ENCODE results near the gene PRIM1. TPM values are rescaled to one million over a fixed set of nuclear protein-coding genes. Genes with fewer than 3 reads are reported as not detected.

PRIM1 gene
- total and polyA plus RNA-seq, 2 of the 4 experiments (the other 2 are of a cell fraction), result 8.6 to 12.0 TPM

- Histone ChIP-seq H4K5ac (ENCODE audit: low read depth, low read length) (no peak overlapping the region), H3K14ac (replicated peaks; ENCODE audit: low read depth, low read length) (no peak overlapping the region), H2BK5ac (ENCODE audit: low read depth, low read length, poor library complexity, severe bottlenecking) (no peak overlapping the region), H3K56ac (ENCODE audit: extremely low read depth, insufficient read depth, low read length) (no peak overlapping the region), H3K27me3 (ENCODE audit: control insufficient read depth, insufficient read depth, low read length) (no peaks in the 10 kb centered on the region), H4K91ac (ENCODE audit: insufficient read depth, low read depth, low read length) (no peak overlapping the region), H2BK15ac (ENCODE audit: low read depth, low read length) (no peak overlapping the region), H4K8ac (ENCODE audit: low read depth in 2 of 2, low read length in 2 of 2) (no peak overlapping the region), H3K4me2 (ENCODE audit: low read depth, low read length) (no peak overlapping the region), H3K9me3 (ENCODE audit: control insufficient read depth, insufficient read depth, low read length) (no peaks in the 10 kb centered on the region), H3K4me1 (ENCODE audit: control insufficient read depth, insufficient read depth, low read length) (no peaks in the 10 kb centered on the region), H3K23ac (ENCODE audit: low read depth, low read length) (no peak overlapping the region), H3K4ac (ENCODE audit: low read depth, low read length) (no peak overlapping the region), H3K9me1 (ENCODE audit: insufficient read depth, low read length) (0 out of 2 replicates have a peak, but pooled peaks cover 2% of the 10 kb centered on the region), H3K27ac (ENCODE audit: insufficient read depth, low read length) (no peak overlapping the region), H2BK120ac (ENCODE audit: low read depth, low read length) (no peak overlapping the region), H2AFZ (replicated peaks; ENCODE audit: low read length, poor library complexity) (no peak overlapping the region), H2BK20ac (ENCODE audit: low read depth, low read length) (no peak overlapping the region), H4K20me1 (ENCODE audit: insufficient read depth, low read length) (no peaks in the 10 kb centered on the region), H2AK5ac (ENCODE audit: low read depth, low read length) (no peak overlapping the region), H3K36me3 (ENCODE audit: control insufficient read depth, insufficient read depth, low read length) (peaks cover 2% of the 10 kb centered on the region; the same call in 1 of the 2 replicates), H2AK9ac (replicated peaks; ENCODE audit: low read depth, low read length, poor library complexity) (no peak overlapping the region), H3K18ac (ENCODE audit: low read depth, low read length) (no peak overlapping the region), H3K4me3 (ENCODE audit: insufficient read depth, low read depth, low read length) (no peak overlapping the region), H3K79me1 (ENCODE audit: low read depth in 1 of 2, low read length in 2 of 2) (peaks cover 0 to 5% of the 10 kb centered on the region in 2 experiments; a peak in 2 of 4 replicates), H3K9ac (ENCODE audit: low read depth, low read length) (no peak overlapping the region)
- ChIA-PET POLR2A (ENCODE audit: unreplicated experiment) (no interaction called here), CTCF (no interaction called here)
- BruUV-seq (replicated peaks), result no TSS peak
- intact Hi-C loops (cut with micrococcal nuclease), result no loop called here
- in situ Hi-C loops (cut with MboI; ENCODE audit: low sequenced_read_pairs), result loop anchor here (10.0 kb wide), 1 partner anchor 315 kb away; no protein-coding TSS in a partner anchor
- ATAC-seq (ENCODE audit: low read depth) (no peak), DNase-seq (no peak)
- dilution Hi-C loops (cut with HindIII; ENCODE audit: low sequenced_read_pairs, unreplicated experiment), result no loop called here
- TF ChIP-seq USF2 (IDR thresholded peaks at IDR 0.05; ENCODE audit: low read depth, low read length) (no peak), MXI1 (IDR thresholded peaks at IDR 0.05; ENCODE audit: borderline replicate concordance, low read depth, low read length) (no peak), CEBPB (IDR thresholded peaks at IDR 0.05; ENCODE audit: low read depth, low read length) (no peak), ELK1 (IDR thresholded peaks at IDR 0.05; ENCODE audit: borderline replicate concordance, low read depth, low read length) (no peak), BHLHE40 (IDR thresholded peaks at IDR 0.05; ENCODE audit: low read depth, low read length) (no peak), RCOR1 (IDR thresholded peaks at IDR 0.05; ENCODE audit: insufficient replicate concordance, low read length) (no peak), SMC3 (IDR thresholded peaks at IDR 0.05; ENCODE audit: low read depth, low read length) (no peak)
Observed at GRCh38 chr12:56749853-56750252, 2.3 kb downstream of the PRIM1 start.

Measured in IMR-90 (cell line).